ELR (cell line): ENCODE results near the gene SYNE1.

ENCODE experiments used
- DNase-seq: peaks from one replicate; pipeline ENCODE4 v3.0.0-alpha.2; 2015; ENCODE audit warnings: low read depth

SYNE1 gene

DNA sequence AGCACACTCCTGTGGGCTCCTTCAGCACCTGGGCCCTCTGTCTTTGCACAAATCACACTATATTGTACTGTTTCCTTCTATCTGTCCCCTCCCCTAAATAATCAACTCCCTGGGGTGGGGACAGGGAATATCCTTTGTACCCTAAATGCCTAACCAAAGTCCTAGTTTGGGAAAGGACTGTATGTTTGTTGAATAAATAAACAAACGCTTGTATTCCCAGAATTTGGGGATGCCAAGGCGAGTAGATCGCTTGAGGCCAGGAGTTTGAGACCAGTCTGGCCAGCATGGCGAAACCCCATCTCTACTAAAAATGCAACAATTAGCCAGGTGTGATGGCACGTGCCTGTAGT is 322.7 kb downstream of the SYNE1 start:
- DNase-seq = no peak

DNA sequence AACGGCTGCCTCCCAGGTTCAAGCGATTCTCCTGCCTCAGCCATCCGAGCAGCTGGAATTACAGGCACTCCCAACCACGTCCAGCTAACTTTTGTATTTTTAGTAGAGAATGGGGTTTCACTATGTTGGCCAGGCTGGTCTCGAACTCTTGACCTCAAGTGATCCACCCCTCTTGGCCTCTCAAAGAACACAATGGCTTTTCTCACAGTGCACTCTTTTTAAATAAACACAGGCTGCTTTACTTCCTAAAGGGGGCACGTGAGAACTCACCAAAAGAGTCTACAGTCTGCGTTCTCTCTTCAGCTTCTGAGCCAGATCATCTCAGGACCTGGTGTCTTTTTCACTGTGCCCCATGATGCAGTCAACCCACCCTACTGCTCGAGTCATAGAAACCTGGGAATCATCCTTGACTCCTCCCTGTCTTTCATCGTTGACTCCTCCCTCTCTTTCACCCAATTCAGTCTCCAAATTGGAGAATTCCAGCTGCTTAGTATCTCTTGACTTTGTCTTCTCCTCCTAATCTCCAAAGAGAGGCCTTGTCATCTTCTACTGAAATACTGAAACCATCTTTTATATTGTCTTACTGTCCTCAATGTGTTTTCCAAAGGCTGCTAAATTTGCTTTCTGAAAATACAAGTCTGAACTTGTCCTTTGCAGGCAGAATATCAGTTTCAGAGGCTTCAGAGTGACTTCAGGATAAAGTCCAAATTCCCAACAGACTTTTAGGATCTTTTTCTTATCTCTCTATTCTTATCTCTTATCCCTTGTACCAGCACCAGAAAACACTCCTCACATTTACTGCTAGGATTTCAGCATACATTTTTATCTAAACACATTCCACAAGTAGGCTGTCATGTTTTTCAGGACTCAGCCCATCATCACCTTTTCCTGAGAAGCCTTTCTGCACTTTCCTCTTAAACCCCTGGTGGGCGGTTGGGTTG is 323.4 kb downstream of the SYNE1 start:
- DNase-seq = peak; percentile 73

DNA sequence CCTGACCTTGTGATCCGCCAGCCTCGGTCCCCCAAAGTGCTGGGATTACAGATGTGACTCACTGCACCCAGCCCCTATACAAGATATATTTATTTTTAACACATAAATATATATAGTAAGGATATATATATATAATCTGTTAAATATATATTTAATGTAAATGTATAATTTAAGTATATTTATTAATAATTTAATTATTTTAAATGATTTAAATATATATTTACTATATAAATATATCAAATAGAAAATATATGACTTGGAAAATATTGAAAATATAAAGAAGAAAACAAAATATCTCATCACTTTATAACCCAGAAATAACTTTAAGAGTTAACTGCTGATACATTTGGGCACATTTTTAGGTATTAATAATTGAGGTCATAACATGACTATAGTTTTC is 324.7 kb downstream of the SYNE1 start:
- DNase-seq = no peak

- no peak for DNase-seq
These were observed 326.7 kb downstream of the SYNE1 start for GRCh38 chr6:152310371-152310954.

- peak; percentile 17 for DNase-seq
These were observed 327.5 kb downstream of the SYNE1 start for GRCh38 chr6:152309648-152310047.

DNA sequence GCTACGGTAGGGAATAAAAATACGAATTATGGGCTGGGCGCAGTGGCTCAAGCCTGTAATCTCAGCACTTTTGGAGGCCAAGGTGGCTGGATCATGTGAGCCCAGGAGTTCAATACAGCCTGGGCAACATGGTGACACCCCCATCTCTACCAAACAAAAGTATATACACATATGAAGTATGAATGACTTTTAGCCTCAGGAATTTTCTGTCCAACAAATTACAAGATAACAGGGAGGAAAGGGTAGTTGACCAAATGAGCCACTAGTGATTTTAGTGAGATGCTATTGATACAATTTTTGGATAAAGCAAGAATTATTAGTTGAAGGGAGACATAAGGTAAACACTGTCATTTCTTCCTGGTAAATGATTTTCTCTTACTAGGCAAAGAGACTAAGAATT is 328.2 kb downstream of the SYNE1 start:
- DNase-seq = no peak

DNA sequence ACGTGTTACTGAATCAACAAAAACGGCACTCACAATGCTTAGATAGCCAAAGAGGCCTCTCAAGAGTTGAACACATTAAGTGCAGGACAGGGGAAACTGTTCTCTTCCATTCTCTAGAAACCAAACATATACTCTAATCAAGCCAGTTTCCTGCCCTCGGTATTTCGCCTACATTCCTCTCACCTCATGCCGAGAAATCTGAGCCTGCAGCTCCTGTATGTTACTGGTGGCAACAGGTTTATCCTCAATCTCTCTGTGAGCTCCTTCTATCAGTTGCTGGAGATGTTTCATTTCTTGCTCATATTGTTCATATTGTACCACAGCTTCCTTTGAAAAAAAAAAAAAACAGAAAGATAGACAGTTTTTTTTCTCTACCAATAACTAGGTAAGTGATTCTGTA is 328.9 kb downstream of the SYNE1 start:
- no peak for DNase-seq

DNA sequence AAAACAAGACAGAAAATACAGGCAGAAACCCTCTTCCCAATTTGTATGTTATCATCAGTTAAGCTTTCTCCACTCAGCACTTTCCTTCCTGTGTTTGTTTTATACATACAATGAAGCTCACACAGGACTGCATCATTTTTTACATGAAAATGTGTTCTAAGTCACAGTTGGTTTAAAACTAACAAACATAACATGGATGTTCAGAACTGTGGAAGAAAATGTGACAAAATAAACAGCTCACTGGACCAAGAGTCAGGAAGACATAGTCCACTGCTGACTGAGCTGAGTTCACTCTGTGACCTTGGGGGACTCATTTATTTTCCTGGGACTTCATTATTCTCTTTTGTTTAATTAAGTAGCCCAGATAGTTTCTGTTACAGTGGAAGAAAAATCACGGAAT is 331.5 kb downstream of the SYNE1 start:
- DNase-seq = no peak

DNA sequence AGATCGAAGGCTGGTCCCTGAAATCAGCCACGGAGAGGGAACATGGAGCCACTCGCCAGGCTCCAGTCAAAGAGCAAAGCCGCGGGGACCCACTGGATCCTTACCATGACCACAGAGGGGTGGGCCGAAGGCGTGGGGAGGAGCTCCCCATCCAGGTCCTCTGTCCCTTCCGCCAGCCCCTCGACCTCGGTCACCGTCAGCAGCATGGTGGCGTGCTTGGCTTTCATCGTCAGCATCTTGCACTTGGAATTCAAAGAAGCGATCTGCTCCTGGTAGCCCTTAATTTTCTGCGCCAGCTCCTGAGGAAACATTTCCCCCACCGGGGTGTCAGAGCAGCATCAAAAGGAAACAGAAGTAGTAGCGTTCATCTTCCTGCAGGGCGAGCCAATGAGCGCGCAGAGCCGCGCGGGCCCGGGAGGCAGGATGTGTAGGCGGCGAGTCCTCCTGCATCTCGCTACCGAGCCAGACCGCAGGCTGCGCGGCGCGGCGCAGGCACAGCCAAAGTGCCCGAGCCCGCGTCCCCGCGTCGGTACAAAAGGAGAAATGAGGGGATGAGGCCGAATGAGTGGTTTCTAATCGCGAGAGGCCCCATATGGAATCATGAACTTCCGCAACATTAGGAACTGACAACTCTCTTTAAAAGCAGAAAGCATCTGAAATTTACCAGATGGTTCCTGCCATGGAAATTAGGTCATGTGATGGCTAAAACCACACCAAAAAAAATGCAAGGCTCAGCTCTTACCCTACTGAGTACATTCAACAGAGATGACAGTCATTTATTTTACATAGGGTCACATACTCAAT is 335.2 kb downstream of the SYNE1 start:
- peak; percentile 90 for DNase-seq

DNA sequence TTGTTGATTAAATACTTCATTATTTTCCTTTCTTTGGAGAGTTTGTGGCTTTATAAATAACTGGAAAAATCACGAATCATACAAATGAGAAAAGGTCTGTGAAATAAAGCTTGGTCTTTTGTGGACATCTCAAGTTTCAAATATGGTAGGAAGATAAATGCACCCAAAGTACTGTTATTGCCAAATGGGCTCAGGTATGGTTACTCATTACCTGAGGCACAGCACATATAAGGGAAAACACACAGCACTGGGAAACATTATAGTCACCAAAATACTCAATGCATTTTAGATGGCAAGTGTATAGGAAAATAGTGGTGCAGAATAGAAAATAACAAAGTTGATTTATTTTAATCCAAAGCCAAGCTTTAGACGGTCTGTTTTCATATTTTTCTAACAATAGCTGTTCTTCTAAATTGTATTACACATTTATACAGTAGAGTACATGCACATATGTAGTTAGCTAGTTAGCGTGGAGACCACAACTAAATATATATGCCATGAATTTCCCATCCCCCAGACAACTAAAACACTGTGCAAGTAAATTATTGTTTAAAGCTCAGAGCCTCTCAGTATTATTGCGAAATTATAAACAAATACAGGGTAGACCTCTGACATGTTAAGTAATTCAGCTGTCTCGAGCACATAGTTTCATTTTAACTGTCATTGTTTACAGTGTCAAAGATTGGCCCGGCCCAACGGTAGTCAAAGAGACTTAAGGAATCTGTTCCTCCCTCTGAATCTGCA is 336.0 kb downstream of the SYNE1 start:
- no peak for DNase-seq

DNA sequence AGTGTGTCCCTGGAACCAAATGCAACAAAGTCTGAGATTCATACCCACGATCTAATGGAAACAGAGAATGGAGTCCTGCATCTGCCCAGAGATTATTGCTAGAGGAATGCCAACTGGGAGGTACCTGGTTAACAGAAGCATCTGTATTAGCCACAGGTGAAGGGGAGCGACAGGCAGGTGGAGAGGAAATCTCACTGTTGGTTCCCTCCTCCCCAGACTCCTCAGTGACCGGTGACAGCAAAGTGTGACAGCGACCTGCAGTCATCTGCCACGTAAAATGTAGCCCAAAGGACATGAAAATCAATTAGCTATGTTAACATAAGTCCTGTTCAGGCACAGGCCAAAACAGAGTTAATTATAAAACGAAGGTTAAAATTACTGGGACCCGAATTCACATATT is 336.6 kb downstream of the SYNE1 start:
- DNase-seq = no peak

DNA sequence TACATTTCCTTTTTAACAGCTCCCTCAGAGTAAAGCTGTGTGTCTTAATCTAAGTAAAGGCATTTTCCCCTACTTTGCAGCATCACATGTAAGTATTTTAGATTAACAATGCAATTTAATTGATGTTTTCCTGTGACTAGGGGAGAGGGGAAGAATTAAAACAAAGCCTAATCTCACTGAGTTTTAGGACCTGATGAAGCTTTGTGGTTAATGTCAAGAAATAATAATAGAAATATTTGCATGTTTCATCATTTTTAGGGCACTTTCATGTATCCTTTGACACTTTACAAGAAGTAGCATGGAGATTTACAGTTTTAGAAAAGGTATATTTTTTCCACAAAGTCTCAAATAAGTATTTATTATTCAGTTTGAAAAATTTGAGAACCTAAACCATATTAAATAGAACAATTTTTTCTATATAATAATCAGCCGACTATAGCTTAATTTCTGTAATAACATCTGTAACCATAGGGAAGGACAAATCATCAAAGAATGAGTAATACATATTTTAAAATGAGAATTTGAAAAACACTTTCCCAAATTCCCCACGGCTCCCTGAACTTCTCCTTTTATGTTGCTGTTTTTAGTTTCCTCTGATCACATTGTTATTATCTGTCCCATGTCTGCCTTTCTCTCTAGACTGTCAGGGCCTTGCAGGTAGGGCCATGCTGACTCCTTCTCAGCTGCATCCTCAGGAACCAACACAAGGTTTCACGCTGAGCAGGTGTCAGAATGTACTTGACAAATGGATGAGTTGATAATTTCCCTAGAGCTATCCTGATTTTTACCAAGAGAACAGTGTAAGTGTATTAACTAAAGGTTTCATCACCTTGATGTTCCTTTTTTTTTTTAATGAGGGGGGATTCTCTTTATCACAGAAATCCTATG is 338.1 kb downstream of the SYNE1 start:
- no peak for DNase-seq

GRCh38 chr6:152298055-152298647 is 339.0 kb downstream of the SYNE1 start:
- no peak for DNase-seq

GRCh38 chr6:152296648-152297376 is 340.4 kb downstream of the SYNE1 start:
- DNase-seq = no peak

- no peak for DNase-seq
These were observed 341.2 kb downstream of the SYNE1 start for GRCh38 chr6:152295920-152296319.

DNA sequence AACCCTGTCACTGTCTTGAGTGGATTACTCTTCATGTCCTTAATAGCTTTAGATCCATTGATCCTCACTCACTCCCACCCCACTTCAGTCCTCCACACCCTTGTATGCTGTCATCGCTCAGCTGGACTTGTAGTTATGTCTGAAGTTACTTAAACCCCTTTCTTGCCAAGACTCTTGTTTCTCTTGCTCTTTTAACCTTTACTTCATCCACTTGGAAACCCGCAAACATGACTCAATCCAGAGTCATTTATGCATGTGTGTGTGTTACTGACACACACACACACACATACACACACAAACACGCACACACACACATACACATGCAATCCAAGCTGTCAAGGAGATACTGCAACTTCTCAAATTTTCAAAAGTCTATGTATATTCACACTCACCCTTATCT is 341.8 kb downstream of the SYNE1 start:
- peak; percentile 75 for DNase-seq

DNA sequence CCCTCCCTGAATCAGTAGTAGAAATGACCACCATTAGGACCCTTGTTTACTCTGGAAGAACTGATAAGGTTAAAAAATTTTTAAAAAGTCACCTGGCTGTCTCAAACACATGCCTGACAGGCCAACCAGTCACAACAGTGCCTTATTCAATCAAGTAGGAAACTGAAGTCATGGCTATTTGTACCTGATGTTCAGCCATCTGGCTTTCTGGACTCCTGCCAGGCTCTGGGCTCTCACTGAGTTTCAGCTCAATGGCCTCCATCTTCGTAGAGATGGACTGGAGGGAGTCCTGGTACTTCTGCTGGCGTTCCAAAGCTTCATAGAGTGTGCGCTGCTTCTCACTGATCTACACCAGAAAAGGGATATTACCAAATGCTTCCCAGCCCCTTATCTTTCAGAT is 343.8 kb downstream of the SYNE1 start:
- no peak for DNase-seq

DNA sequence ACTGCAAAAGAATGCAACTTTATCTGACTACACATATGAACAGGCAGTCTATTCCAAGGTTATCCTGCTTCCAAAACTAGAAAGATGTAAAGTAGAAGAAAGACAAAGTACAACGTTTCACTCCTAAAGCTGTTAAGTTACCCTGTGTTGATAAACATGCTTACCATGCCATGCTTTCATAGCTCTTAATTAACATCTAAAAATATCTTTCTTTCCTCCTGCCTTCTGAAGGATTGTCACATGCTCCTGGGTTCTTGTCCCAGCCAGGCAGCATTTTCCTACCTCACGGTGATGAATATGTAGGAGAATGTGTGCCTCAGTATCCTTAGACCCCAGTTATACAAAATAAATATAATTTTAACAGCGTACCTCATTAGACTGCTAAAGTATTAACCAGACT is 344.6 kb downstream of the SYNE1 start:
- no peak for DNase-seq

DNA sequence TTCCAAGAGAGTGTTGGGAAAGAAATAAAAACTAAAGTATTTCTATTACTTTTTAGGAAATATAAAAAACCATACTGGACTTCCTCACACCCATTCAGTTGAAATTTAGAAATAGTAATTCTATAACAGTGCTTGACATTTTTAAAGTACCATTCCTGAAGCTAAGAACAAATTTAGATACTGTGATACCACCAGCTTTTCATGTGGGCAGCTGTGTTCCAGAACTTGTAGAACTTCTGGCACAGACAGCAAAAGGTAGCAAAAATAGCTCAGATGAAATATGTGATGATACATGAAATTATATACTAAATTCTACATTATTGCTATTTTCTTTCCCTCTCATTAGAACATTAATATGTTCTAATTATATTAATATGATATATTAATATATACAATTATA is 346.5 kb downstream of the SYNE1 start:
- no peak for DNase-seq

GRCh38 chr6:152277826-152278329 is 359.3 kb downstream of the SYNE1 start:
- no peak for DNase-seq
